GM12865 (cell line): ENCODE data around the gene CNGB1.

Experiments used
- DNase-seq: peaks from one replicate; pipeline ENCODE4 v3.0.0; 2010; ENCODE audit warnings: low read depth
- H3K4me3 ChIP-seq: 2 replicates; pipeline ENCODE4 v1.5.1; 2011; ENCODE audit warnings: mild to moderate bottlenecking, low read depth, low read length, control low read depth
- TF ChIP-seq, protein P1 (sequence below): IDR thresholded peaks from 2 replicates; pipeline ENCODE4 v1.5.1; 2011; ENCODE audit warnings: low read length, control low read depth, low read depth, inconsistent platforms; ENCODE audit not compliant: insufficient read depth; ENCODE audit errors: missing control alignments

The CNGB1 gene

DNA sequence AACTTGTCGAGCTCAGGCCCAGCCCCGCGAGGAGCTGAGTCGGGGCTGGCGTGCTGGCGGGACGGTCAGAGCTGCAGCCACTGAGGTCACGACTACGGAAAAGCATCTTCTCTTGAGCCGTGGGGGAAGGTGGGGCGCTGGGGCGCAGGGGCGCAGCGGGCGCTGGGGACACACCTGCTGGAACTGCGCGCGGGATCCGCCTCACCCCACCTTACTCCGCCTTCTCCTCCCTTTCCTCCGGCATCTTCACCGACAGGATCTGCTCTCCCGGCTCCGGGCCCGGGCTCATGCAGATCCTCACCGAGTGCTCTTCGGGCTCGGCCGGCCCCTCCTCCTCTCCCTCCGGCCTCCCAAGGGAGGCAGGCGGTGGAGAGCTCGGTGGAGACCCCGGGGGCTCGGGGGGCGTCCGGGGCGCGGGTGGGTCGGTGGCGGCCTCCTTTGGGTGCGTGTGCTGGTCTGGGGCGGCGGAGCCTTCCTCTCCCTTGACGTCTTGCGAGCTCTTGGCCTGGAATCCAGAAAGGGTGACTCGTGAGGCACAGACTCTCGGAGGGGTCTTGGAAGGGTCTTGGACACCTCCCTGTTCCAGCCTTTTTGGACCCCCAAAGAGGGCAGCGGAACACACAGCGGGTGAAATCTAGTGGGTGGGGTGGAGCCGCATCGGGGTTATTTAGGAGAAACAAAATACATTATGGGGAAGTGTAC, 86.8 kb downstream of the CNGB1 start:
- no peak overlapping the region for H3K4me3 ChIP-seq
- TF ChIP-seq, protein P1, sequence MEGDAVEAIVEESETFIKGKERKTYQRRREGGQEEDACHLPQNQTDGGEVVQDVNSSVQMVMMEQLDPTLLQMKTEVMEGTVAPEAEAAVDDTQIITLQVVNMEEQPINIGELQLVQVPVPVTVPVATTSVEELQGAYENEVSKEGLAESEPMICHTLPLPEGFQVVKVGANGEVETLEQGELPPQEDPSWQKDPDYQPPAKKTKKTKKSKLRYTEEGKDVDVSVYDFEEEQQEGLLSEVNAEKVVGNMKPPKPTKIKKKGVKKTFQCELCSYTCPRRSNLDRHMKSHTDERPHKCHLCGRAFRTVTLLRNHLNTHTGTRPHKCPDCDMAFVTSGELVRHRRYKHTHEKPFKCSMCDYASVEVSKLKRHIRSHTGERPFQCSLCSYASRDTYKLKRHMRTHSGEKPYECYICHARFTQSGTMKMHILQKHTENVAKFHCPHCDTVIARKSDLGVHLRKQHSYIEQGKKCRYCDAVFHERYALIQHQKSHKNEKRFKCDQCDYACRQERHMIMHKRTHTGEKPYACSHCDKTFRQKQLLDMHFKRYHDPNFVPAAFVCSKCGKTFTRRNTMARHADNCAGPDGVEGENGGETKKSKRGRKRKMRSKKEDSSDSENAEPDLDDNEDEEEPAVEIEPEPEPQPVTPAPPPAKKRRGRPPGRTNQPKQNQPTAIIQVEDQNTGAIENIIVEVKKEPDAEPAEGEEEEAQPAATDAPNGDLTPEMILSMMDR: no peak
- no peak for DNase-seq

GRCh38 chr16:57883480-57883879, 87.4 kb downstream of the CNGB1 start:
- TF ChIP-seq, protein P1: no peak
- no peak overlapping the region for H3K4me3 ChIP-seq
- DNase-seq: no peak

DNA sequence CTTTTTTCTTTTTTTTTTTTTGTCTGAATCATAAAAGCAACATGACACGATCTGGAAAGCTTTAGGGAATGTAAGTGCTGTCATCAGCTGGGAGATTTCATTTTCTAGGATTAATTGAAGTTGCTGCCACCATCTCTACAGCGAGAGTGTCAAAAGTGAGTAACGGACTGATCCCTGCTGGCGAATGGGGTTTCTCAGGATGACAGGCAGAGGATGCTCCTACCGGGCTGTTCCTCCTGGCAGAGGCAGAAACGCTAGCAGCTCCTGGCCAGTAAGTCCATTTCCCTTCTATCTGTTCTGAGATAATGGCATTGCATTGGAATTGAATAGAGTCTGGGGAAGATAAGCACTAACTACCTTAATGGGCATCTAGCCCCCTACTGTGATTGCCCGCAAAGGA, 88.1 kb downstream of the CNGB1 start:
- H3K4me3 ChIP-seq: no peak overlapping the region
- TF ChIP-seq, protein P1: no peak
- DNase-seq: no peak

- TF ChIP-seq, protein P1: no peak
- no peak for DNase-seq
- no peak overlapping the region for H3K4me3 ChIP-seq
Observed at GRCh38 chr16:57882206-57882605, 88.7 kb downstream of the CNGB1 start.

DNA sequence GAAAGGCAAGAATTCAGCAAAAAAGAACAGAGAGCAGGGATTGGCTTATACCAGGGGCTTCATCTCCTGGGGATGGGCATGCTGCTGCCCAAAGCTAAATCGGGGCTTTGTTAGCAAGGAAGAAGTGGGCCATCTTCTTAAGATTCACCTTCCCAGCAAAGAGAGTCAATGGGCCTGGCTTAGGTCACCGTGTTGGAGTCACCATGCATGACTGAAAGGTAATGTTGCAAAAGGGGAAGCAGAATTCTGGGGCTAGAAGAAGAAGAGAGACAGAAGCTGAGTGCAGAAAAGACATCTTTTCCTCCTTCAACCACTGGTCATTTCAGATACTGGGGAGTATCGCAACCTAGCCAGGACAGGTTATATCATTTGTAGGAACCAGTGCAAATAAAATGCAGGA, 92.3 kb downstream of the CNGB1 start:
- DNase-seq: no peak
- no peak overlapping the region for H3K4me3 ChIP-seq
- TF ChIP-seq, protein P1: no peak

DNA sequence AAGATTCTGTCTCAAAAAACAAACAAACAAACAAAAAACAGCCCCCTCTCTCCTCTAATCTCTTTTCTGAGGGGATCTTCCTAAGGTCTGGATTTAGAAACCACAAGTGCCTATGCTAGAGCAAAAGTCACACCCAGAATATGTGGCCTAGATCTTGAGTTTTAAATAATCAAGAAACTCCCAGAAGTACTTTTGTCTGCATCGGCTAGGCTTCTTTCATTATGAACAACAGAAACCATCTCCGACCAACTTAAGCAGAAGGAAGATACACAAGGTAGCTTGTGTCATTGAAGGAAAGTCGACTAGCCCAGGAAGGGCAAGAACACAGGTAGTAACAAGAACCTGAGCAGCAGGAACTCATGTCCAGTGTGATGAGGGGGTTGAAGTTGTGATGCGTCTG, 94.7 kb downstream of the CNGB1 start:
- TF ChIP-seq, protein P1: no peak
- no peak overlapping the region for H3K4me3 ChIP-seq
- DNase-seq: peak; percentile 73

GRCh38 chr16:57875347-57875746, 95.6 kb downstream of the CNGB1 start:
- no peak for DNase-seq
- TF ChIP-seq, protein P1: no peak

More at GRCh38 chr16:57875347-57875746, 95.6 kb downstream of the CNGB1 start:
- H3K4me3 ChIP-seq: no peak overlapping the region
